ENCODE results near the gene RYK.

- TF ChIP-seq CTCF (conservative IDR thresholded peaks at IDR 0.05; ENCODE audit: low read depth in 2 of 2) (no peak), POLR2AphosphoS5 (IDR thresholded peaks at IDR 0.05; ENCODE audit: low read depth) (no peak), REST (IDR thresholded peaks at IDR 0.05; ENCODE audit: unreplicated experiment) (no peak), ETS1 (IDR thresholded peaks at IDR 0.05) (no peak), ZNF462 (CRISPR knock-in tag; IDR thresholded peaks at IDR 0.05) (no peak), EZH2phosphoT487 (IDR thresholded peaks at IDR 0.05; ENCODE audit: unreplicated experiment) (no peak), CREB1 (CRISPR knock-in tag; IDR thresholded peaks at IDR 0.05; ENCODE audit: low read depth) (no peak)
Measured at GRCh38 chr3:134281912-134282658, 31.4 kb upstream of the RYK start.
